Measurements from ENCODE around the gene IMPG1. TPM values are rescaled to one million over a fixed set of nuclear protein-coding genes. Genes with fewer than 3 reads are reported as not detected.

The IMPG1 gene
- polyA plus RNA-seq, 1 experiment: not detected

- H3K4me3 ChIP-seq (ENCODE audit: low read depth, low read length): no peak overlapping the region
- ChIA-PET CTCF (no interaction called here), POLR2A (no interaction called here)
- H3K27me3 ChIP-seq (ENCODE audit: control insufficient read depth, insufficient read depth, low read length): no peaks in the 10 kb centered on the region
- H3K9me3 ChIP-seq (ENCODE audit: control insufficient read depth, insufficient read depth, low read length): no peaks in the 10 kb centered on the region
- DNase-seq (ENCODE audit: low read depth, low spot score): no peak
- no peak for TF ChIP-seq CTCF (IDR thresholded peaks at IDR 0.05; ENCODE audit: low read depth, low read length)
- no peak overlapping the region for H3K27ac ChIP-seq (ENCODE audit: low read depth, low read length)
Measured at GRCh38 chr6:76043690-76044089, 28.8 kb downstream of the IMPG1 start.

- H3K4me3 ChIP-seq (ENCODE audit: low read depth, low read length): no peak overlapping the region
- no peak for DNase-seq (ENCODE audit: low read depth, low spot score)
- ChIA-PET POLR2A (no interaction called here), CTCF (no interaction called here)
- H3K27ac ChIP-seq (ENCODE audit: low read depth, low read length): no peak overlapping the region
- no peak for TF ChIP-seq CTCF (IDR thresholded peaks at IDR 0.05; ENCODE audit: low read depth, low read length)
- no peaks in the 10 kb centered on the region for H3K27me3 ChIP-seq (ENCODE audit: control insufficient read depth, insufficient read depth, low read length)
- no peaks in the 10 kb centered on the region for H3K9me3 ChIP-seq (ENCODE audit: control insufficient read depth, insufficient read depth, low read length)
Measured at GRCh38 chr6:76035713-76036112, 36.7 kb downstream of the IMPG1 start.

GRCh38 chr6:76026101-76026500 is 46.4 kb downstream of the IMPG1 start:
- ChIA-PET POLR2A (no interaction called here), CTCF (interaction anchor here (0.6 kb wide), 1 partner anchor 242 kb away, joined by 3 read pairs; no protein-coding TSS in a partner anchor)
- no peak overlapping the region for H3K4me3 ChIP-seq (ENCODE audit: low read depth, low read length)
- peaks cover 11% of the 10 kb centered on the region for H3K9me3 ChIP-seq (ENCODE audit: control insufficient read depth, insufficient read depth, low read length)
- TF ChIP-seq CTCF (IDR thresholded peaks at IDR 0.05; ENCODE audit: low read depth, low read length): no peak
- no peak for DNase-seq (ENCODE audit: low read depth, low spot score)
- no peak overlapping the region for H3K27ac ChIP-seq (ENCODE audit: low read depth, low read length)
- no peaks in the 10 kb centered on the region for H3K27me3 ChIP-seq (ENCODE audit: control insufficient read depth, insufficient read depth, low read length)

GRCh38 chr6:76014626-76015530 is 57.6 kb downstream of the IMPG1 start:
- H3K27ac ChIP-seq (ENCODE audit: low read depth, low read length): no peak overlapping the region

More at GRCh38 chr6:76014626-76015530, 57.6 kb downstream of the IMPG1 start:
- no peak for DNase-seq (ENCODE audit: low read depth, low spot score)
- CTCF ChIA-PET: no interaction called here
- no peaks in the 10 kb centered on the region; the same call in 1 of the 2 replicates for H3K9me3 ChIP-seq (ENCODE audit: control insufficient read depth, insufficient read depth, low read length)
- no peak overlapping the region for H3K4me3 ChIP-seq (ENCODE audit: low read depth, low read length)
- POLR2A ChIA-PET: no interaction called here
- TF ChIP-seq CTCF (IDR thresholded peaks at IDR 0.05; ENCODE audit: low read depth, low read length): no peak
- no peaks in the 10 kb centered on the region for H3K27me3 ChIP-seq (ENCODE audit: control insufficient read depth, insufficient read depth, low read length)
